Fibroblast of lung (primary cell): ENCODE measurements around the gene TBX3. TPM values are rescaled to one million over a fixed set of nuclear protein-coding genes. Genes with fewer than 3 reads are reported as not detected.
"Not testable (repeated sequence)": the region's sequence is repeated elsewhere in the genome, so short reads cannot be mapped to it uniquely, and the experiment has no call there.

Source experiments
- DNase-seq, 2 donors: peaks; one replicate each; pipeline versions ENCODE4 v3.0.0 to v3.0.0-alpha.2; 2010; ENCODE audit warnings: low read depth in 2 of 2
- H2AFZ ChIP-seq: 2 replicates; pipeline ENCODE4 v1.5.1; 2012; ENCODE audit warnings: low read length, control low read depth, inconsistent platforms
- H3K27ac ChIP-seq: 2 replicates; pipeline ENCODE4 v1.5.1; 2011; ENCODE audit warnings: low read length, control low read depth; ENCODE audit not compliant: insufficient read depth
- H3K27me3 ChIP-seq: 2 replicates; pipeline ENCODE4 v1.5.1; 2011; ENCODE audit warnings: mild to moderate bottlenecking, low read length; ENCODE audit not compliant: control insufficient read depth, insufficient read depth
- H3K36me3 ChIP-seq: 2 replicates; pipeline ENCODE4 v1.5.1; 2011; ENCODE audit warnings: low read length; ENCODE audit not compliant: control insufficient read depth, insufficient read depth
- H3K4me1 ChIP-seq: 2 replicates; pipeline ENCODE4 v1.5.1; 2011; ENCODE audit warnings: low read length; ENCODE audit not compliant: control insufficient read depth, insufficient read depth; ENCODE audit errors: extremely low read depth
- H3K4me2 ChIP-seq: 2 replicates; pipeline ENCODE4 v1.5.1; 2011; ENCODE audit warnings: low read length, control low read depth; ENCODE audit not compliant: insufficient read depth; ENCODE audit errors: extremely low read depth
- H3K4me3 ChIP-seq, 4 experiments: fragments of 200-600 bp in 1 of 4; sonication (generic) in 1 of 4; replicated peaks in 1 of 4; 2 replicates each; pipeline ENCODE4 v1.5.1; 2011 to 2016; ENCODE audit warnings: low read length in 4 of 4, low read depth in 3 of 4, mild to moderate bottlenecking in 3 of 4, control low read depth in 2 of 4, inconsistent platforms in 1 of 4, mixed read lengths in 1 of 4; ENCODE audit not compliant: insufficient read depth in 1 of 4; ENCODE audit errors: control extremely low read depth in 1 of 4
- H3K79me2 ChIP-seq: 2 replicates; pipeline ENCODE4 v1.5.1; 2012; ENCODE audit warnings: mild to moderate bottlenecking, low read length, inconsistent platforms; ENCODE audit not compliant: control insufficient read depth, insufficient read depth
- H3K9ac ChIP-seq: 2 replicates; pipeline ENCODE4 v1.5.1; 2011; ENCODE audit warnings: mild to moderate bottlenecking, low read length, control low read depth; ENCODE audit not compliant: insufficient read depth
- H3K9me3 ChIP-seq: 2 replicates; pipeline ENCODE4 v1.5.1; 2012; ENCODE audit warnings: low read depth, low read length; ENCODE audit not compliant: control insufficient read depth, insufficient read depth
- H4K20me1 ChIP-seq: 2 replicates; pipeline ENCODE4 v1.5.1; 2011; ENCODE audit warnings: low read length; ENCODE audit not compliant: control insufficient read depth, insufficient read depth; ENCODE audit errors: extremely low read depth
- CTCF ChIP-seq, 2 donors: IDR thresholded peaks in 1 of 2; conservative IDR thresholded peaks in 1 of 2; 1 replicate in 1 of 2; 2 replicates in 1 of 2; pipeline ENCODE4 v1.5.1; 2011 to 2012; ENCODE audit warnings: low read length in 2 of 2, control low read depth in 1 of 2, inconsistent platforms in 1 of 2, low read depth in 1 of 2, mild to moderate bottlenecking in 1 of 2
- EZH2 ChIP-seq: IDR thresholded peaks from 2 replicates; pipeline ENCODE4 v1.5.1; 2012; ENCODE audit warnings: low read length, control low read depth, mild to moderate bottlenecking; ENCODE audit errors: missing control alignments
- polyA plus RNA-seq, 2 donors: library from polyadenylated mRNA; depleted of rRNA in 1 of 2; stranded (reverse) in 1 of 2; unstranded in 1 of 2; fragments of >200 nt; gene quantifications; 2 replicates each; pipeline ENCODE4 v1.2.1, GENCODE V29; 2011 to 2012; ENCODE audit warnings: missing spikeins in 1 of 2
- total RNA-seq: library from RNA; depleted of rRNA; stranded (reverse); fragments of >200 nt; gene quantifications from 2 replicates; pipeline ENCODE4 v1.2.1, GENCODE V29; 2014

Gene TBX3
- total and polyA plus RNA-seq, 2 donors (not counting 1 experiment from before 2014, with no cell fraction given) = 19.9 to 66.4 TPM

- TF ChIP-seq EZH2 (no peak), CTCF (conservative IDR thresholded peaks at IDR 0.05 in 1 of 2, IDR thresholded peaks at IDR 0.05 in 1 of 2; ENCODE audit: low read depth in 1 of 2, low read length in 2 of 2) (no peak)
- Histone ChIP-seq H3K4me3 (no peak overlapping the region), H3K27ac (no peak overlapping the region), H4K20me1 (no peaks in the 10 kb centered on the region), H3K9ac (no peak overlapping the region), H3K27me3 (no peaks in the 10 kb centered on the region), H3K4me2 (no peak overlapping the region), H3K4me1 (peaks cover 3% of the 10 kb centered on the region), H3K36me3 (no peaks in the 10 kb centered on the region), H2AFZ (no peak overlapping the region), H3K9me3 (no peaks in the 10 kb centered on the region), H3K79me2 (no peaks in the 10 kb centered on the region)
- DNase-seq = no peak
Observed at GRCh38 chr12:114709112-114709511, 25.1 kb upstream of the TBX3 start.

- H3K27me3 ChIP-seq, DNase-seq, H3K4me1 ChIP-seq, H3K9me3 ChIP-seq, H4K20me1 ChIP-seq, H3K4me3 ChIP-seq, H3K79me2 ChIP-seq, H2AFZ ChIP-seq, H3K9ac ChIP-seq, H3K27ac ChIP-seq, H3K4me2 ChIP-seq, H3K36me3 ChIP-seq: not testable (repeated sequence)
Observed at GRCh38 chr12:114708598-114708997, 24.6 kb upstream of the TBX3 start.

GRCh38 chr12:114704096-114704495 lies 20.1 kb upstream of the TBX3 start:
- Histone ChIP-seq H3K4me2 (peak overlapping the region; percentile 40), H3K36me3 (no peaks in the 10 kb centered on the region), H3K4me1 (peaks cover 7% of the 10 kb centered on the region), H3K27me3 (peaks cover 5% of the 10 kb centered on the region), H3K4me3 (no peak overlapping the region), H3K9ac (no peak overlapping the region), H3K79me2 (no peaks in the 10 kb centered on the region), H3K27ac (no peak overlapping the region), H4K20me1 (no peaks in the 10 kb centered on the region), H3K9me3 (no peaks in the 10 kb centered on the region), H2AFZ (no peak overlapping the region)
- DNase-seq = no peak
- TF ChIP-seq CTCF (conservative IDR thresholded peaks at IDR 0.05 in 1 of 2, IDR thresholded peaks at IDR 0.05 in 1 of 2; ENCODE audit: low read depth in 1 of 2, low read length in 2 of 2) = no peak
- TF ChIP-seq EZH2 = no peak
